Loucy (cell line): ENCODE data around the gene TMEM115.

ENCODE experiments used
- EZH2phosphoT487 ChIP-seq: fragments of 200-600 bp; IDR thresholded peaks from 2 replicates; pipeline ENCODE4 v1.6.1; 2018; ENCODE audit warnings: antibody characterized with exemption, mild to moderate bottlenecking, moderate library complexity, borderline replicate concordance
- TF ChIP-seq, protein P1 (sequence below): fragments of 200-600 bp; sonication (generic); conservative IDR thresholded peaks from 2 replicates; pipeline ENCODE4 v1.5.1; 2014; ENCODE audit warnings: mild to moderate bottlenecking, antibody characterized with exemption, low read length

- TF ChIP-seq, protein P1, sequence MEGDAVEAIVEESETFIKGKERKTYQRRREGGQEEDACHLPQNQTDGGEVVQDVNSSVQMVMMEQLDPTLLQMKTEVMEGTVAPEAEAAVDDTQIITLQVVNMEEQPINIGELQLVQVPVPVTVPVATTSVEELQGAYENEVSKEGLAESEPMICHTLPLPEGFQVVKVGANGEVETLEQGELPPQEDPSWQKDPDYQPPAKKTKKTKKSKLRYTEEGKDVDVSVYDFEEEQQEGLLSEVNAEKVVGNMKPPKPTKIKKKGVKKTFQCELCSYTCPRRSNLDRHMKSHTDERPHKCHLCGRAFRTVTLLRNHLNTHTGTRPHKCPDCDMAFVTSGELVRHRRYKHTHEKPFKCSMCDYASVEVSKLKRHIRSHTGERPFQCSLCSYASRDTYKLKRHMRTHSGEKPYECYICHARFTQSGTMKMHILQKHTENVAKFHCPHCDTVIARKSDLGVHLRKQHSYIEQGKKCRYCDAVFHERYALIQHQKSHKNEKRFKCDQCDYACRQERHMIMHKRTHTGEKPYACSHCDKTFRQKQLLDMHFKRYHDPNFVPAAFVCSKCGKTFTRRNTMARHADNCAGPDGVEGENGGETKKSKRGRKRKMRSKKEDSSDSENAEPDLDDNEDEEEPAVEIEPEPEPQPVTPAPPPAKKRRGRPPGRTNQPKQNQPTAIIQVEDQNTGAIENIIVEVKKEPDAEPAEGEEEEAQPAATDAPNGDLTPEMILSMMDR = no peak
- TF ChIP-seq EZH2phosphoT487 = no peak
Measured at GRCh38 chr3:50383750-50384149, 24.4 kb upstream of the TMEM115 start.
